ENCODE measurements around the gene TMEM233. TPM values are rescaled to one million over a fixed set of nuclear protein-coding genes. Genes with fewer than 3 reads are reported as not detected.

TMEM233 gene
- total and polyA plus RNA-seq, 10 of the 15 experiments (the other 5 are each of a cell fraction or from before 2014, with no cell fraction given): not detected

DNA sequence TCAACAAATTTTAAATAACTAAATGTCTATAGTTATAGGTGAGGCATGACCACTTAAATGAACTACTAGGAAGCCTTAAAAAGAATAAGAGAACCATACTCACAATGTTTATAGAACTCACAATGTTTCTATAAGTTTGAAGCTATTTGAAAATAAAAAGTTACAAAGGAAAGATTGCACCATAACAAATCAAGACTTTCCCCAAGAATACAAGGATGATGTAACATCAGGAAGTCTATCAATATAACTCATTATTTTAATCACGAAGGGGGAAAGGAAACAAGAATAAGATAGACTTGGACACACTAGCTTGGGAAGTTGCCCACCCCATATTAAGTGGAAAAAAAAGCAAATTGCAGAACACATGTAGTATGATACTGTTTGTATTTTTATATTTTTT is 26.9 kb downstream of the TMEM233 start (continued):
- TF ChIP-seq, protein P1, sequence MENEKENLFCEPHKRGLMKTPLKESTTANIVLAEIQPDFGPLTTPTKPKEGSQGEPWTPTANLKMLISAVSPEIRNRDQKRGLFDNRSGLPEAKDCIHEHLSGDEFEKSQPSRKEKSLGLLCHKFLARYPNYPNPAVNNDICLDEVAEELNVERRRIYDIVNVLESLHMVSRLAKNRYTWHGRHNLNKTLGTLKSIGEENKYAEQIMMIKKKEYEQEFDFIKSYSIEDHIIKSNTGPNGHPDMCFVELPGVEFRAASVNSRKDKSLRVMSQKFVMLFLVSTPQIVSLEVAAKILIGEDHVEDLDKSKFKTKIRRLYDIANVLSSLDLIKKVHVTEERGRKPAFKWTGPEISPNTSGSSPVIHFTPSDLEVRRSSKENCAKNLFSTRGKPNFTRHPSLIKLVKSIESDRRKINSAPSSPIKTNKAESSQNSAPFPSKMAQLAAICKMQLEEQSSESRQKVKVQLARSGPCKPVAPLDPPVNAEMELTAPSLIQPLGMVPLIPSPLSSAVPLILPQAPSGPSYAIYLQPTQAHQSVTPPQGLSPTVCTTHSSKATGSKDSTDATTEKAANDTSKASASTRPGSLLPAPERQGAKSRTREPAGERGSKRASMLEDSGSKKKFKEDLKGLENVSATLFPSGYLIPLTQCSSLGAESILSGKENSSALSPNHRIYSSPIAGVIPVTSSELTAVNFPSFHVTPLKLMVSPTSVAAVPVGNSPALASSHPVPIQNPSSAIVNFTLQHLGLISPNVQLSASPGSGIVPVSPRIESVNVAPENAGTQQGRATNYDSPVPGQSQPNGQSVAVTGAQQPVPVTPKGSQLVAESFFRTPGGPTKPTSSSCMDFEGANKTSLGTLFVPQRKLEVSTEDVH (IDR thresholded peaks at IDR 0.05; ENCODE audit: low read depth, partially characterized antibody): no peak

DNA sequence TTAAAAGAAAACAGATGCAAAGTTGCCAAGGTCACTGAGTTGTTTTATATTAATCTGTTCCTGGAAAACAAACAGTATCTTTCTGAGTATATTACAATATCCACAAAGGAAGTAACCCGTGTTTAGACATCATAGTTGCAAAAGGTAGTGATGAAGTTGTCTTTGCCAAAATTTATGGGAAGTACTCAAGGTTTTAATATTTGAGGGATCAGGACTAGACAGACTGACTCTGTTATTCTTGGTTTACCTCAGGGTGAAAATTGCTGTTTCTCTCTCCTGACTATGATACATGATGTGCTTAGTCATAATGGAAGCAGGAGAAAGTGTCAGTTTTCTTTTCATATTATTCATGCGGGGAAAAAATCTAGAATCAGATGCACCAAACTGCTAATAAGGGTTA is 28.3 kb downstream of the TMEM233 start:
- SMC1A ChIA-PET (ENCODE audit: uncharacterized antibody, unreplicated experiment): no interaction called here
- no peak for DNase-seq (ENCODE audit: low read depth, low spot score)
- Histone ChIP-seq H3K27ac (ENCODE audit: control insufficient read depth, insufficient read depth) (no peak overlapping the region), H4K20me1 (ENCODE audit: control insufficient read depth, insufficient read depth) (no peaks in the 10 kb centered on the region), H3K79me2 (ENCODE audit: control insufficient read depth, insufficient read depth, low read length) (no peaks in the 10 kb centered on the region), H3K4me3 (no peak overlapping the region), H3K27me3 (replicated peaks in 1 of 2; ENCODE audit: control insufficient read depth in 2 of 2, insufficient read depth in 2 of 2, low read length in 1 of 2) (no peaks in the 10 kb centered on the region), H3K4me1 (ENCODE audit: control insufficient read depth, insufficient read depth, low read length) (no peaks in the 10 kb centered on the region), H3K9me3 (replicated peaks; ENCODE audit: control insufficient read depth, insufficient read depth, low read length) (no peaks in the 10 kb centered on the region; the same call in 2 of the 3 replicates), H3K4me2 (ENCODE audit: control insufficient read depth, insufficient read depth) (no peak overlapping the region), H2AFZ (ENCODE audit: control insufficient read depth, low read depth, low read length) (no peak overlapping the region), H3K36me3 (ENCODE audit: control insufficient read depth in 2 of 2, insufficient read depth in 2 of 2, low read length in 1 of 2) (no peaks in the 10 kb centered on the region), H3K9ac (ENCODE audit: control insufficient read depth, insufficient read depth, low read length) (no peak overlapping the region)
- 5% methylated on average over 2 of the region's 2 CpGs for WGBS (ENCODE audit: insufficient coverage, insufficient replicate concordance, low lambda C conversion rate, missing lambda C conversion rate)
- no peak for ATAC-seq
- intact Hi-C loops (cut with micrococcal nuclease; ENCODE audit: unreplicated experiment): no loop called here
- CTCF ChIA-PET: interaction anchor here (1.3 kb wide), 1 partner anchor 77 kb away, joined by 7 read pairs; no protein-coding TSS in a partner anchor
- no peak for TF ChIP-seq RAD51 (IDR thresholded peaks at IDR 0.05)
- TF ChIP-seq JUNB (IDR thresholded peaks at IDR 0.05): peak; percentile 75
- BruUV-seq (replicated peaks): no TSS peak
- in situ Hi-C loops (cut with MboI): no loop called here
- RAD21 ChIA-PET (ENCODE audit: unreplicated experiment): no interaction called here
- POLR2A ChIA-PET: no interaction called here
- no peak for FAIRE-seq

DNA sequence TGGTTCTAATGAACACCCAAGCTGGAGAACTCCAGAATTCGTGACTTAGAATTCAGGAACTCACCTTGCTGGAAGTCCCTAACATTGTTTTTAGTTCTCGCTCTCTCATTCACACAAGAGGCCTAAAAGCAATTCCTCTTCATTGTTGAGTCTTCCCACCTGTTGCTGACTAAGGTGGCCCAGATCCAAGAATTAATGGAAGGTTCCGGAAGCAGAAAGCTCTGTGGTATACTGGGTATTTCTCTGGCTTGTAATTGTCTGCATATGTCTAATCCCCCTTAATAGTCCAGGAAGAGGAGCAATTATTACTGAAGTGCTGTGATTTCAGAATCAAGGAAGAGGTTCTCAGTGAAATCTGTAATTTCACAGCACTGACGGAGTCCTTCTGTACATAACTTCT is 31.4 kb downstream of the TMEM233 start:
- in situ Hi-C loops (cut with MboI): no loop called here
- 69% methylated on average over 4 of the region's 4 CpGs for WGBS (ENCODE audit: insufficient coverage, insufficient replicate concordance, low lambda C conversion rate, missing lambda C conversion rate)
- CTCF ChIA-PET: interaction anchor here (1.1 kb wide), 1 partner anchor 27 kb away, joined by 3 read pairs; no protein-coding TSS in a partner anchor
- FAIRE-seq: no peak
- no peaks in the 10 kb centered on the region for H3K36me3 ChIP-seq (ENCODE audit: control insufficient read depth in 2 of 2, insufficient read depth in 2 of 2, low read length in 1 of 2)
- H4K20me1 ChIP-seq (ENCODE audit: control insufficient read depth, insufficient read depth): no peaks in the 10 kb centered on the region
- H3K9ac ChIP-seq (ENCODE audit: control insufficient read depth, insufficient read depth, low read length): no peak overlapping the region
- H3K27me3 ChIP-seq (replicated peaks in 1 of 2; ENCODE audit: control insufficient read depth in 2 of 2, insufficient read depth in 2 of 2, low read length in 1 of 2): no peaks in the 10 kb centered on the region; a peak in 1 of 4 replicates
- no peak overlapping the region for H3K4me2 ChIP-seq (ENCODE audit: control insufficient read depth, insufficient read depth)
- SMC1A ChIA-PET (ENCODE audit: uncharacterized antibody, unreplicated experiment): no interaction called here
- TF ChIP-seq CEBPB (IDR thresholded peaks at IDR 0.05; ENCODE audit: borderline replicate concordance in 1 of 2, low read depth in 2 of 2, low read length in 2 of 2): no peak
- TF ChIP-seq BHLHE40 (IDR thresholded peaks at IDR 0.05; ENCODE audit: borderline replicate concordance in 1 of 2, low read depth in 2 of 2, low read length in 1 of 2): no peak
- TF ChIP-seq HDAC2 (IDR thresholded peaks at IDR 0.05): no peak
- no peak for TF ChIP-seq ZNF207 (IDR thresholded peaks at IDR 0.05; ENCODE audit: borderline replicate concordance)
- TF ChIP-seq STAT1 (conservative IDR thresholded peaks at IDR 0.05): no peak
- TF ChIP-seq EP300 (IDR thresholded peaks at IDR 0.05; ENCODE audit: borderline replicate concordance in 1 of 2, control insufficient read depth in 1 of 2, low read depth in 2 of 2, low read length in 2 of 2): no peak
- TF ChIP-seq, protein P2, sequence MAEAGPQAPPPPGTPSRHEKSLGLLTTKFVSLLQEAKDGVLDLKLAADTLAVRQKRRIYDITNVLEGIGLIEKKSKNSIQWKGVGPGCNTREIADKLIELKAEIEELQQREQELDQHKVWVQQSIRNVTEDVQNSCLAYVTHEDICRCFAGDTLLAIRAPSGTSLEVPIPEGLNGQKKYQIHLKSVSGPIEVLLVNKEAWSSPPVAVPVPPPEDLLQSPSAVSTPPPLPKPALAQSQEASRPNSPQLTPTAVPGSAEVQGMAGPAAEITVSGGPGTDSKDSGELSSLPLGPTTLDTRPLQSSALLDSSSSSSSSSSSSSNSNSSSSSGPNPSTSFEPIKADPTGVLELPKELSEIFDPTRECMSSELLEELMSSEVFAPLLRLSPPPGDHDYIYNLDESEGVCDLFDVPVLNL (IDR thresholded peaks at IDR 0.05; ENCODE audit: low read depth, low read length): no peak
- H3K79me2 ChIP-seq (ENCODE audit: control insufficient read depth, insufficient read depth, low read length): no peaks in the 10 kb centered on the region
- no peaks in the 10 kb centered on the region for H3K4me1 ChIP-seq (ENCODE audit: control insufficient read depth, insufficient read depth, low read length)
- intact Hi-C loops (cut with micrococcal nuclease; ENCODE audit: unreplicated experiment): no loop called here
- no peak for DNase-seq (ENCODE audit: low read depth, low spot score)
- no peaks in the 10 kb centered on the region for H3K9me3 ChIP-seq (replicated peaks; ENCODE audit: control insufficient read depth, insufficient read depth, low read length)
- H3K4me3 ChIP-seq: no peak overlapping the region
- H3K27ac ChIP-seq (ENCODE audit: control insufficient read depth, insufficient read depth): no peak overlapping the region
- no peak for ATAC-seq
- H2AFZ ChIP-seq (ENCODE audit: control insufficient read depth, low read depth, low read length): no peak overlapping the region
- POLR2A ChIA-PET: no interaction called here
- RAD21 ChIA-PET (ENCODE audit: unreplicated experiment): no interaction called here
- no TSS peak for BruUV-seq (replicated peaks)

Measured in GM12878 (cell line).